NCI-H2171 treated with DMSO at 0.1 percent for 48 hours (cell line): ENCODE results near the gene STAT1.

Experiments used
- DNase-seq: peaks from one replicate; lab custom pipeline; 2025; lab: John Stamatoyannopoulos, UW

STAT1 gene

DNA sequence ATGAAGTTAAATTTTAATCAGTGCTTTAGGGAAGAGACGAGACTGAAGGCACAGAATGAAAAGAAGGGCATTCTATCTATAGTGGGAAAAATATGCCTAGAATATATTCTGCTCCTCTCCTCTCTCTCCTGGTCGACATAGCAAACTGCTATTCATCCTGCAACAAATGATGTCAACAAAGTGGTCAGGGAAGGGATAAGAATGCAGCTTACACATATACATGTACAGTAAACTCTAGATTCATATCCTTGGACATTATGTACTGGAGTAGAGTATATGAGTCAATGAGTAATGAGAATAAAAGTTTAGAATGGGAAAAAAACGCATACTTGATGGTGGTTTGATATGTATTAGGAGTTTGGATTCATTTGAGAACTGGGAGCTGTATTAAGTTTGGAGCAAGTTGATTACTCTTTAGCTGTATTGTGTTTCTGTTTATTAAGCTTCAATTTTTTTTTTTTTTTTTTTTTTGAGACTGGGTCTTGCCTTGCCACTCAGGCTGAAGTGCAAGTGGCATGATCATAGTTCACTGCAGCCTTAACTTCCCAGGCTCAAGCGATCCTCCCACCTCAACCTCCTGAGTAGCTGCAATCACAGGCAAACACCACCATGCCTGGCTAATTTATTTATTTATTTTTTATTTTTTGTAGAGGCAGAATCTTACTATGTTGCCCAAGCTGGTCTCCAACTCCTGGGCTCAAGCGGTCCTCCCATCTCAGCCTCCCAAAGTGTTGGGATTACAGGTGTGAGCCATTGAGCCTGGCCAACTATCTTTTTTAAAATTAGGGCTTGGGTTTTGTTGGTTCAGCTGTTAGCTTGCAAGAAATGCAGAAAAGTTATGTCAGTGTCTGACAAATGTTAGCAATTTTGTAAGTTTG is 53.8 kb downstream of the STAT1 start:
- no peak for DNase-seq

GRCh38 chr2:190953257-190953656 is 60.7 kb downstream of the STAT1 start:
- no peak for DNase-seq

DNA sequence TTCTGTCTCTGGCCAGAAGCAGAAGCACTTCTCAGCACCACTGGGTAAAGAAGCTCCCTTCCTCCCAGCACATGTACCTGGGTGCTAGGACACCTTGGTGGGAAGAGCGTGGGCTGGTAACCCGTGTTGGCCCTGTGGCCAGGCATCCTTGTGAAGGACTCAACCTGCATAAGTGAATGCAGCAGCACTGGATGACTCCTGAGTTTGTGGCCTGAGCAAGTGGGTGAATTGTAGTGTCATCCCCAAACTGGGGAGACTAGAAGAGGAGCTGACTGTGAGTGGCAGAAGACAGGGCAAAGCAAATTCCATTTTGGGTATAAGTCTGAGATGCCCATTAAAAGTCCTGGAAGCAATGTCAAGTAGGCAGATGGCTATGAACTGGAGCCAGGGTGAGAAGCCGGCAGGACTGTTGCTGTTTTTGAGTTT is 63.4 kb downstream of the STAT1 start:
- no peak for DNase-seq

- DNase-seq, result no peak
These were observed 65.3 kb downstream of the STAT1 start for GRCh38 chr2:190948671-190949070.

- no peak for DNase-seq
These were observed 66.2 kb downstream of the STAT1 start for GRCh38 chr2:190947711-190948251.

GRCh38 chr2:190947141-190947540 is 66.8 kb downstream of the STAT1 start:
- DNase-seq, result no peak

GRCh38 chr2:190943706-190944105 is 70.3 kb downstream of the STAT1 start:
- no peak for DNase-seq

DNA sequence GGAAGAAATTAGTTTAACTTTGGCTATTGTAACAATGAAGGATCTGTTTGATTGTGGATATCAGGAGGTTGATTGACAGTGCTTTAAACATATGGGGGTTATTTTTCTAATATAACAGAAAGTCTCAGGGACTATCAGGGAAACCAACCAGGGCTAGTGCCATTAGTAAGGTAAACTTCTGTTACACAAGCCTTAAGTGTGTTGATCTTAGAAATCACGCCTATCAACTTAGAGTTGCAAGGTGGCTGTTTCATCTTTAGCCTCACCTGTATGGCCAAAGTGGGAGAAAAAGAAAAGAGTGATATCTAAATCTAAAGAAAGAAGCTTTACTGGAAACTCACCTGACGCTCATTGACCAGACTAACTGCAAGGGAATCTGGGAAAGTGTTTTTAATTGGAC is 71.3 kb downstream of the STAT1 start:
- no peak for DNase-seq

DNA sequence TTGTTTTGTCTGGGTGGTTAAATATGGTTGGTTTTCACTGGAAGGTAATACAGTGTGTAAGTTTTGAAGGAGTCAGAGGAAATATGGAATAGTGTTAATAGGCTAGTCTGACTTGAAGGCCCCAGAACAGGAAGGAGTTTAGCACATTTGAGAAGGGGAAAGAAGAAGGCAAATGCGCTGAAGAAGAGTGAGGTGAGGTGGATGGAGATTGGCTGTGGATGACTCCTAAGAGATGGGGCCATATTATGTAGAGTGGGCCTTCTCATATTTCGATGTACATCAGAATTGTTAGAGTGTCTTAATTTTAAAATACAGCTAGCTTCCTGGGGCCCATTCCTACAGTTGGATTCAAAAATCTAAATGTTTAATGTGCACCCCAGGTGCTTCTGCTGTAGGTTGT is 72.4 kb downstream of the STAT1 start:
- no peak for DNase-seq

DNA sequence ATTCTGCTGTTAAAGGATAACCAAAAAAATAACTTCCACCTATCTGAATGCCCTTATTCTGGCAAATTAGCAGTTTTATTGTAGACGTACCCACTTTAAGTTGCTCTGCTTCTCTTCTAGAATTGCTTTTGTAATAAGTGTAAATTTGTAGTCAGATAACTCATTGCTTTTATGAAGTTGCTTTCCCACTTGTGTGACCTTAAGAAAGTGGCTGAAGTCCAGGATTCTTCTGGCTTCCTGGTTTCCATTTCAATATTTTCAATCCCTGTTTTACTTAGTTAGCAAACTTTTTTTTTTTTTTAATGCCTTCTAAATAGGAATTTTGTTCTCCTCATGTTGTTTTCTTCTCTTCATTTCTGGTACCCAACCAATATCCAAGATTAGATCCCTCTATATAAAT is 73.5 kb downstream of the STAT1 start:
- DNase-seq, result no peak

DNA sequence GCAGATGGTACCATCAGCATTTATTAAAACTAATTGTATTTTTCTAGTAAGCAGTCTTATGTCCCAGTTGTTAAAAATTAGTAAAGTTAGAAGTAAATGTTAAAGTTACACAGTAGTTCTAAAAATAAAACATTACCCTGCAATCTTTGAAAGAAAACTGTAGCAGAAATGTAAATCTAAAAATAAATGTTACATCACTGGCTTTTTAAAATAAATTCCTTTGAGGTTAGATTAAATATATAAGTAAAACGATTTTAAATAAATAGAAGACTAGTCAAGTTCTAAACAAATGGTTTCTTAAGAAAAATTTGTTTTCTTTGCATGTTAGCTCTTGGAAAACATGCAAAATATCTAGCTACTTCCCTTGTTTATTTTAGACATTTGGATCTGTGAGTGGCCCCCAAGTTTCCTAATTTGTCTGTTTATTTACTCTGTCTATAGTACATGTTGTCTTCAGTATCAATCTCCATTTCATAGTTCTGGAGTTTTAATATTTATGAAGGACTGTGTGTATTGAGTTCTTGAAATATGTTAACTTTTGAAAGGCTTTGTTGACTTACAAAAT is 75.1 kb downstream of the STAT1 start:
- DNase-seq, result no peak

GRCh38 chr2:190935054-190935453 is 78.9 kb downstream of the STAT1 start:
- no peak for DNase-seq

- no peak for DNase-seq
These were observed 80.6 kb downstream of the STAT1 start for GRCh38 chr2:190933361-190933760.

- no peak for DNase-seq
These were observed 81.5 kb downstream of the STAT1 start for GRCh38 chr2:190932514-190932913.

DNA sequence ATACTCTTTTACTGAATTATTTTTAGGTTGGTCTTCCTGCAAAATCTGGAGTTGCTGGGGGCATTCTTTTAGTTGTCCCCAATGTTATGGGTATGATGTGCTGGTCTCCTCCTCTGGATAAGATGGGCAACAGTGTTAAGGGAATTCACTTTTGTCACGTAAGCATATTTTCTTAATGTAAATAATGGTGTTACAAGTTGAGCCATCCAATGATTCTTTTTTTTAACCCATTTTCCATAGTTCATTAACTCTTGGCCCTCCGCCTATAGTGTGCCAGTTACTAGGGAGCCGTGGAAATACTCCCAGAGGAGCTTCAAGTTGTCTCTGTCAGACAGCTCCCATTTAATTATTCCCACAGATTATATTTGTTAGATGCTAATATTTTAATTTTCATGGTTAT is 83.6 kb downstream of the STAT1 start:
- DNase-seq, result peak; percentile 60

- no peak for DNase-seq
These were observed 84.1 kb downstream of the STAT1 start for GRCh38 chr2:190929919-190930318.

GRCh38 chr2:190927301-190927700 is 86.7 kb downstream of the STAT1 start:
- DNase-seq, result no peak

DNA sequence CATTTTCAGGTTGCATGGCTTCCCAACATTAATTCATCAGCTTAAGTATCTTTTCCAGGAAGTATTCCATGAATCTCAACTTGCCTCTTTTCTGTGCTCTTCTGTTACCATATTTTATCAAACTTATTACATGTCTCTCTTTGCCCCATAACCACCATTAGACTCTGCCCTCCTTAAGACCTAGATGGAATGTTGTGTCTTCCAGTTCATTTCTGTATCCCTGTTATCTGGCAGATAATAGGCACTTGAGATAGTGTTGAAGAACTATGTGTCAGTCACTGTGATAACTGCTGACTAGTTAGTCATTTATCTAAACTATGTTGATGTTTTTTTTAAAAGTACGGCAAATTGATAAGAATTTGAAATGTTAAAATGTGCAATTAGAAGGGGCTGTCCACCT is 91.6 kb downstream of the STAT1 start:
- no peak for DNase-seq

GRCh38 chr2:190920085-190920484 is 93.9 kb downstream of the STAT1 start:
- DNase-seq, result no peak
